MM.1S (cell line): Measurements from ENCODE around the gene ISG15.

Source experiments
- EZH2phosphoT487 ChIP-seq: fragments of 300-600 bp; sonication (generic); IDR thresholded peaks from 2 replicates; pipeline ENCODE4 v1.6.1; 2018; ENCODE audit warnings: antibody characterized with exemption, low read length
- TF ChIP-seq, protein P1 (sequence below): fragments of 300-600 bp; sonication (generic); IDR thresholded peaks from 2 replicates; pipeline ENCODE4 v1.5.1; 2016; ENCODE audit warnings: antibody characterized with exemption, low read length, mixed read lengths

- TF ChIP-seq, protein P1, sequence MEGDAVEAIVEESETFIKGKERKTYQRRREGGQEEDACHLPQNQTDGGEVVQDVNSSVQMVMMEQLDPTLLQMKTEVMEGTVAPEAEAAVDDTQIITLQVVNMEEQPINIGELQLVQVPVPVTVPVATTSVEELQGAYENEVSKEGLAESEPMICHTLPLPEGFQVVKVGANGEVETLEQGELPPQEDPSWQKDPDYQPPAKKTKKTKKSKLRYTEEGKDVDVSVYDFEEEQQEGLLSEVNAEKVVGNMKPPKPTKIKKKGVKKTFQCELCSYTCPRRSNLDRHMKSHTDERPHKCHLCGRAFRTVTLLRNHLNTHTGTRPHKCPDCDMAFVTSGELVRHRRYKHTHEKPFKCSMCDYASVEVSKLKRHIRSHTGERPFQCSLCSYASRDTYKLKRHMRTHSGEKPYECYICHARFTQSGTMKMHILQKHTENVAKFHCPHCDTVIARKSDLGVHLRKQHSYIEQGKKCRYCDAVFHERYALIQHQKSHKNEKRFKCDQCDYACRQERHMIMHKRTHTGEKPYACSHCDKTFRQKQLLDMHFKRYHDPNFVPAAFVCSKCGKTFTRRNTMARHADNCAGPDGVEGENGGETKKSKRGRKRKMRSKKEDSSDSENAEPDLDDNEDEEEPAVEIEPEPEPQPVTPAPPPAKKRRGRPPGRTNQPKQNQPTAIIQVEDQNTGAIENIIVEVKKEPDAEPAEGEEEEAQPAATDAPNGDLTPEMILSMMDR, result no peak
- no peak for TF ChIP-seq EZH2phosphoT487
Observed at GRCh38 chr1:995665-996633, 17.3 kb upstream of the ISG15 start.
